OCI-M2 (cell line): ENCODE measurements around the gene THRSP.
"Not testable (repeated sequence)": the region's sequence is repeated elsewhere in the genome, so short reads cannot be mapped to it uniquely, and the experiment has no call there.

Source experiments
- DNase-seq: peaks from one replicate; lab custom pipeline; 2025; ENCODE audit not compliant: unreplicated experiment; lab: John Stamatoyannopoulos, UW

The THRSP gene

DNA sequence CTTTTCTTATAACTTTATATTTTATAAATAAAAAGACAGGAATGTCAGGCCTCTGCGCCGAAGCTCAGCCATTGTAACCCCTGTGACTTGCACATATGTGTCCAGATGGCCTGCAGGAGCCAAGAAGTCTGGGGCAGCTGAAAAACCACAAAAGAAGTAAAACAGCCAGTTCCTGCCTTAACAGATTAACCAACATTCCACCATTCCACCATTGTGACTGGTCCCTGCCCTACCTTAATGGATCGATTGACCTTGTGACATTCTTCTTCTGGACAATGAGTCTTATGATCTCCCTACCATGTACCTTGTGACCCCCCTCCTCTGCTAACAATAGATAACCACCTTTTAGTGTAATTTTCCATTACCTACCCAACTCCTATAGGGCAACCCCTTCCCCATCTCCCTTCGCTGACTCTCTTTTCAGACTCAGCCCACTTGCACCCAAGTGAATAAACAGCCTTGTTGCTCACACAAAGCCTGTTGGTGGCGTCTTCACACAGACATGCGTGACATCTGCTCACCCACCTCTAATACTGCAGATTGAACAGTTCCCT is 22.9 kb downstream of the THRSP start:
- DNase-seq = not testable (repeated sequence)

DNA sequence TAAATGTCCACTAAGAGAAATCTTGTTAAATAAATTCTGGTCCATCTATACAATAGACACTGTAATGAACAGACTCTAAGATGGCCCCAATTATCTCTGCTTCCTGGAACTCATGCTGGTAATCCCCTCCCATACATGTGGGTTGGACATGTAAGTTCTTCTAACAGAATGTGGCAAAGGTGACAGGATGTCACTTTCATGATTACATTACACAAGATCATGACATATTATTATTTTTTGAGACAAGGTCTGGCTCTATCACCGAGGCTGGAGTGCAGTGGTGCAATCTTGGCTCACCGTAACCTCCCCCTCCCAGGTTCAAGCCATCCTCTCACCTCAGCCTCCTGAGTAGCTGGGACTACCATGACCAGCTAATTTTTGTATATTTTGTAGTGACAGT is 30.6 kb downstream of the THRSP start:
- no peak for DNase-seq

DNA sequence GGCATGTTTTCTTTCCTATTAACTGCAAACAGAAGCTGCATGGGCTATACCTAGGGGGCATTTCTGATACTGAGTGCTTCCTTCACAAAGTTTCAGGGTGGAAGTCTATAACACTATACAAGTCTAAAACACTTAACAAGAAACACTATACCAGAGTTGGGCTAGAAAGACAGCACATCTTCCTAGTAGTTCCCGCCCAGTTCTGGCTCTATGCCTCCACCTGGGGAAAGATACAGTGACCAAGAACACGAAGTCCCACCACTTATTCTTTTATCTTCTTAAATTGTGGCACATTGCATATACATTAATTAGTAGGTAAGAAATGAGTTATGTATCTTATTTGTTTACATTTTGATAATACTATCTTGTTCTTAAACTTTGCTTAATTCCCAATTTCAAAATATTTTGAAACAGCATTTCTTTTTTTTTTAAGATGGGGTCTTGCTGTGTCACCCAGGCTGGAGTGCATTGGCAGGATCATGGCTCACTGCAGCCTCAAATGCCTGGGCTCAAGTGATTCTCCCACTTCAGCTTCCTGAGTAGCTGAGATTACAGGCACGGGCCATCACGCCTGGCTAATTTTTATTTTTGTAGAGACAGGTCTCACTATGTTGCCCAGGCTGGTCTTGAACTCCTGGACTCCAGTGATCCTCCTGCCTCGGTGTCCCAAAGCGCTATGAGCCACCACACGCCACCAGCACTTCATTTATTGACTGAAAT is 34.2 kb downstream of the THRSP start:
- DNase-seq = no peak

DNA sequence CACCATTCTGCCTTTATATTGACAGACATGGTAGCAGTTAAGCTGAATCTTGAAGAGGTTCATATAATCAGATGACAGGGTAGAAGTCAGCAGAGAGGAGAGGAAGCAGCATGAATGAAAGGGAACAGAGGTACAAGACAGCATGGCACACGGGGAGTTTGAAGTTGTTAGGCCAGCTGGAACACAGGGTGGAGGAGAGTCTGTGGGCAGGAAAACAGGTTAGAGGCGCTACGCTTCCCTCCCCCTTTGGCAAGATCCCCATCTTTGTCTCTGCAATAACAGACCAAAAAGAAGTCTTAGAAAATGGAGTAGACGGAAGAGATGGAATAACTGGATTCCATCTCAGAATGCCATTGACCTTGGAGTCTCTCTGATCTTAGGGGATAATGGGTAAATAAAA is 36.0 kb downstream of the THRSP start:
- no peak for DNase-seq

DNA sequence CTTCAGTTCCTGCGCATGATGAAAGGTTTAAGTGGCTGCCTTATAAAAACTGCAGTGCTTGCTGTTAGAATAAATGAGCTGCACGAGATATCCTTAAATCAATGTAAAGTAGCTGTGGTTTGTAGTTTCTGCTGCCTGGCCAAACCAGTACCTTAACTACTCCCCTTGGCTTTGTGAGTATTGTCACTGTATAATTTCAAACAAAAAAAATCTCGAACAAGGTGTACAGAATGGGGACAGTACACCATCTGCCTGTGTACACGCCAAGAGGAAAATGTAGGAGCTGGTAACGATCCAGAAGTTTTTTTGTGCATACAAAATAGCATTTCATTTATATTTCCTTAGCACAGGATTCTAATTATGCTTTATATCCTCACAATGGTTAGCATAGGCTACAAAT is 36.6 kb downstream of the THRSP start:
- no peak for DNase-seq

DNA sequence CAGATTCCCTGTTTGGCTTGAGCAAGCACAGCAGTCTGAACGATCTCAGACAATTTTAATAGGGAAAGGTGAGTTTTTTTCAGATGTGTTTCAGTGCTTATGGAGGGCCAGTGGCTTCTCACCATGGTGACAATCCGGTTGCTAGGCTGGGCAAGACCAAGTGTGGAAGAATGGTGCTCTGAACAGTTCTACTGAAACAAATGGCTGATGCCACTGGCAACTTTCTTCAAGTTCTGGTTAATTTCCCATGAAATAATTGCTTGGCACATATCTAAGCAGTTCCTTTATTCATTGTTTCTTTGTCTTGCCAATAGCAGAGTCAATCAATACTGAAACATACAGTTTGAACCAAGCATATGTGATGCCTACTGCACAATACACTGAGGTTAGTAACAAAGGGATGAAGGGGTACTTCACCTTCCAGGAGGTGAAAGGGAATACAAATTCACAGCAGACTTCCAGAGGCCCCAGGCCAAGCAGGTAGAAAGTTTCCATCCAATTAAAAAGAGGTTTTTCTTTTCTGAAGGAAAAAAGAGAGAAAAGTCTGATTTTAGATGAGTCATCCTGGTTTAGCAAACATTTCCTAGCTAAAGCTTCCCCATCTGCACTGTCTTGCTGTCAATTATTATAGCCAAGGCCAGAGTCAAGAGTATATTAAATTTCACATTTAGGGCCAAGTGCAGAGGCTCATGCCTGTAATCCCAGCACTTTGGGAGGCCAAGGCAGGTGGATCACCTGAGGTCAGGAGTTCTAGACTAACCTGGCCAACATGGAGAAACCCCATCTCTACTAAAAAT is 37.2 kb downstream of the THRSP start:
- DNase-seq = no peak

DNA sequence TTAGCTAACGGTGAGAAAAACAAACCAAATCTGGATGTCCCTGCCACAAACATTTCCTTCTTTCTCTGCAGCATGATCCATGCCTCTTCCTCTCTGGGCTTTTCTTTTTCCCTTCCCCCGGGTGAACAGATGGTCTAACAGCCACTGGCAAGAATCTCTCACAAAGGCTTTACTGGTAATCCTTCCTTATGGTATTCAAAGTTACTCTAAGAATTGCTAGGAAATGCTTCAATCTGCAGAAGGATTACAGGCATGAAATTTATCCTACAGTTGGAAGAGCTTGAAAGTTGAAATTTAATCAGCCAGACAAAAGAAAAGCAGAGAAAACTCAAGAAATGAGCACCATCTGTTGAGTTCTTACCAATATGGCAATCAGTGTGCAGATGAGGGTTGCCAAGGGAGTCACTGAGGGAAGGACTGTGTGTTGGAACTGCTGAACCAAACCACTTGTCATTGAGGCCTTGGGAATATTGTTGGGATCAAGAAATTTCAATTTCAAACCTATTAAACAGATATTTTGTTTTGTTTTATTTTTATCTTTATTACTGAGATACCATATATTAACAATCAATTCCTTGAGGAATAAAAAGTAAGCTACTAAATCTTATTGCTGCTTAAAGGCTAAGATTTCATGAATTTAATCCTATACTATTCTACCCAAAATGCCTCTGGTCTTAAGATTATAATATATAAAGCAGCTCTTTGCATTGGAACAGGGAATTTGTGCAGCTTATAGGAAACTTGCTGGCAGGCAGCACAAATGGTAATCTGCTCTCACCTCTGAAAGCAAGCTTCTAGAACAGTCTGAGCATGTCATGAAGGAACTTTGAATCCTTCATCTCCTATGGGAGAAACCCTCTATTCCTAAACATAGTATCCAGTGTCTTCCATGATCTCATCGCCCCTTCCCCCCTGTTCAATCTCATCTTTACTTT is 45.7 kb downstream of the THRSP start:
- DNase-seq = no peak

DNA sequence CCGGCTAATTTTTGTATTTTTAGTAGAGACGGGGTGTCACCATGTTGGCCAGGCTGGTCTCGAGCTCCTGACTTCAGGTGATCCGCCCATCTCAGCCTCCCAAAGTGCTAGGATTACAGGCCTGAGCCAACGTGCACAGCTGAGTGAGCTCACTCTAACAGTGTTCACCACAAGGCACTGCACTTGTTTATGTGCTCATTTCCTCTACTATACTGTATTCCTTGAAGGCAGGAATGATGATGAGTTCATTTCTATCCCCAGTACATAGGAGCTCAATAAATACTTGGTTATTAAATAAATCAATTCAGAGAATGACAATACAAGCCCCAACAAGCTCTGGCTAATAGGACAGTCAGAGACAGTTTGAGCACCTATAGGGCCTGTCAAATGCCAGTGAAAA is 46.7 kb downstream of the THRSP start:
- no peak for DNase-seq

DNA sequence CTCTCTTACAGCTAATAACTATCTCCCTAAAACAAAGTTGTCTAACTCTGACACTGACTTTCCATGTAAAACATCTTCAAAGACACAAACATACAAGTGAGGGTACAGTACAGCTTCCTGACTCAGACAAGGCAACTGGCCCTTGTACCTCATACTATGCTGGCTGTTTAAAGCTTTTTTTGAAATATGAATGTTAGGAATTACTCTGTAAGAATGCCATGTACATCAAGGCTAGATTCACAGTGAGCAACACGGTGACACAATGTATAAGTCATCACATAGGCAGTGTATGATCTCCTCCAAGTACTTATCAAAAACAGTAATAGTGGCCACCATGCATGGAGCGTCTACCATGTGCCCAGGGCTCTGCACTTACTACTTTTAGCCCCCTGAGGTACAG is 47.2 kb downstream of the THRSP start:
- DNase-seq = no peak

DNA sequence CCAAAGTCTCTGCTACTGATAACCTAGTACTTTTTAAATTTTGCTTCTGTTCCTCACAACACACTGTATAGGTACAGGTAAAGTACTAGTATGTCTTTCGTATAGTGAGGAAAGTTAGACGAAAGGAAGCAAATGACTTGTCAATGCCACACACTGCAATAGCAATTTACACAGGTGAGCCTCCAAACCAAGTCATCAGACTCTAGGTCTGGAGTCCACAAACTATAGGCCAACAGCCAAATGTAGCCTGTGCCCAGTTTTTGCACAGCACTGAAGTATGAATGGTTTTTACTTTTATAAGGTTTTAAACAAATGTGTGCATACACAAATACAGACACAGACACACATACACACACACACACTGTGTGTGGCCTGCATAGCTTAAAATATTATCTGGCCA is 47.6 kb downstream of the THRSP start:
- DNase-seq = no peak

DNA sequence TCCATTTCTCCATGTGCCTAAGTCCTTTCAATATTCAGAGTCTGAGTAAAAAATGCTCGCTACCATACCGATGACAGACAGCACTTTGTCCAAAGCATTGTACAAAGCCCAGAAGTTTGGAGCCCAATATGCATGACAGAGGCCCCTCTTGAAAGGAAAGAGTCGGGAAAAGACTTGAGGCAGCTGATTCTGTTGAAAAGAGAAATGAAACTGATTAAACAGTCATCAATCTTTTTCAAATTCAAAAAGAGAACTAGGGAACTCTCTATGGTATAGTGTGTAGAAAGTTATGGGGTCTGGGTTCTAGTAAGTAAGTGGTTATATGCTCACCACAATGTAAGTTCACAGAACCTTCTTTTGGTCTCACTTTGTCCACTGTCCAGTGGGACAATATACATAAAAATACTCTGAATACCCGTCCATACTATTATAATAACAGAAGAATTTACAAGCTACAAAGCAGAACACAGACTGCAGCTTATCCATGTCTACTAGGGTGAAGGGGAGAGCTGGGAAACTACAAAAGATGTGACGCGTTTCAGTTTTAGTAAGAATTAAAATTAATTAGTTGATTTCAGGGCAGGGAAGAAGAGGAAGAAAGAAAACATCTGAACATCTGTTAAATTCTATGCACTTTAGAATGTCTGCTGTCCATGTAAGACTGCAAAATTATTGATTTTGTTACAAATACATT is 49.1 kb downstream of the THRSP start:
- no peak for DNase-seq
